Common myeloid progenitor, CD34-positive (primary cell): ENCODE data around the gene BCL11A.

Experiments used
- CTCF ChIA-PET: fragments of 350-600 bp; sonication (Branson Sonifier 250); formaldehyde crosslinking; loops from one replicate; lab custom pipeline; 2021; ENCODE audit warnings: antibody characterized with exemption; lab: Charles Lee
- POLR2A ChIA-PET: fragments of 350-600 bp; sonication (Branson Sonifier 250); formaldehyde crosslinking; loops from one replicate; lab custom pipeline; 2021; ENCODE audit warnings: antibody characterized with exemption; lab: Charles Lee
- DNase-seq, 3 donors: peaks; one replicate each; pipeline versions ENCODE4 v3.0.0 to v3.0.0-alpha.2; 2013
- H3K27ac ChIP-seq, 2 experiments: 1 replicate in 1 of 2; 2 replicates in 1 of 2; pipeline ENCODE4 v1.7.0; 2013; ENCODE audit warnings: inconsistent platforms in 2 of 2, low read length in 2 of 2, mild to moderate bottlenecking in 2 of 2, low read depth in 1 of 2, moderate library complexity in 1 of 2; ENCODE audit not compliant: severe bottlenecking in 2 of 2, insufficient read depth in 1 of 2, poor library complexity in 1 of 2
- H3K27me3 ChIP-seq, 5 experiments: replicated peaks in 2 of 5; 1 replicate in 3 of 5; 2 replicates in 2 of 5; pipeline versions ENCODE4 v1.6.1 to v1.7.0; 2013; ENCODE audit warnings: low read length in 4 of 5, mild to moderate bottlenecking in 2 of 5, moderate library complexity in 2 of 5, inconsistent platforms in 1 of 5; ENCODE audit not compliant: insufficient read depth in 5 of 5, control insufficient read depth in 4 of 5
- H3K36me3 ChIP-seq, 4 experiments: 1 replicate in 2 of 4; 2 replicates in 2 of 4; pipeline versions ENCODE4 v1.6.1 to v1.7.0; 2013; ENCODE audit warnings: low read length in 3 of 4, control low read depth in 1 of 4, mild to moderate bottlenecking in 1 of 4; ENCODE audit not compliant: control insufficient read depth in 4 of 4, insufficient read depth in 4 of 4
- H3K4me1 ChIP-seq, 4 experiments: 1 replicate in 3 of 4; 2 replicates in 1 of 4; pipeline versions ENCODE4 v1.6.1 to v1.7.1; 2013; ENCODE audit warnings: low read length in 3 of 4, mild to moderate bottlenecking in 3 of 4, control low read depth in 1 of 4, inconsistent platforms in 1 of 4, moderate library complexity in 1 of 4; ENCODE audit not compliant: control insufficient read depth in 4 of 4, insufficient read depth in 4 of 4; ENCODE audit errors: control extremely low read depth in 1 of 4
- H3K4me3 ChIP-seq, 7 experiments: 1 replicate in 4 of 7; 2 replicates in 3 of 7; pipeline versions ENCODE4 v1.5.1 to v1.7.0; 2013; ENCODE audit warnings: mild to moderate bottlenecking in 7 of 7, low read length in 6 of 7, moderate library complexity in 6 of 7, inconsistent platforms in 2 of 7, low read depth in 2 of 7, control low read depth in 1 of 7; ENCODE audit not compliant: insufficient read depth in 4 of 7, control insufficient read depth in 1 of 7; ENCODE audit errors: extremely low read depth in 1 of 7
- H3K9me3 ChIP-seq, 5 experiments: 1 replicate in 4 of 5; 2 replicates in 1 of 5; pipeline versions ENCODE4 v1.6.1 to v1.7.1; 2013; ENCODE audit warnings: low read length in 4 of 5, mild to moderate bottlenecking in 2 of 5, inconsistent platforms in 1 of 5, low read depth in 1 of 5, moderate library complexity in 1 of 5; ENCODE audit not compliant: control insufficient read depth in 4 of 5, insufficient read depth in 2 of 5; ENCODE audit errors: control extremely low read depth in 1 of 5
- WGBS: methylation state at CpG from one replicate; pipeline ENCODE4 v1.1.5; 2013; ENCODE audit not compliant: insufficient coverage; 5-methylcytosine and 5-hydroxymethylcytosine counted together

The BCL11A gene

DNA sequence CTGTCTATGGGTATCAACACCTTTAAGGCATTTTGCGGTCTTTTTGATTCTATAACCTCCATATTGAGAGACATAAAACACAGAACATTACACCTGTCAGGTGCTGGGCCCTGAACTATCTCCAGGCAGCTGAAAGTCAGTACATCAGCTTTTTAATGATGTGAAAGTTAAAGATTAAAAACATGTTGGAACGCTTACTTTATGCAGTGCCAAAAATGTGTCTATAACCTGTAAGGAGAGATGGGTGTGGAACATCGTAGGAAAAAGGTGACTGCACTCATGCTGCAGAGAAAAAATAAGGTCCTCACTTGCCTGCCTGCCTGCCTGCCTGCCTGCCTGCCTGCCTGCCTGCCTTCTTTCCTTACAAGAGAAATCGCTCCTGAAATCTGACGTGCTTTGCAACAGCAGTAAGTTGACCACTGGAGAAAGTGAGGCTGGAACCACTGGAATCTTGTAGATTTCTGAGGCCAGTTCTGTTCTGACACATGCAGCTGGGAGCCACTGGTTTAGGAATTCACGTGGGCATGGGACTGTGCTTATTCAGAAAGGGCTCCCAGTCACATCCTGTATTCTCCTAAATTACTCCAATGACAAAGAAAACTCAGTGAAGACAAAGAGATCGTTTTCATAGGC lies 34.1 kb downstream of the BCL11A start:
- Histone ChIP-seq H3K4me3 (no peak overlapping the region), H3K4me1 (peaks cover 12 to 35% (median 32%) of the 10 kb centered on the region in 4 experiments), H3K27ac (peak overlapping the region in 1 of 2 experiments; percentile 38), H3K36me3 (peaks cover 15 to 84% (median 34%) of the 10 kb centered on the region in 4 experiments), H3K9me3 (no peaks in the 10 kb centered on the region), H3K27me3 (no peaks in the 10 kb centered on the region)
- no peak for DNase-seq
- ChIA-PET CTCF (interaction anchor here (0.7 to 6.0 kb wide), 3 partner anchors 9 to 23 kb away, joined by 3 to 35 read pairs (median 4); no protein-coding TSS in a partner anchor), POLR2A (no interaction called here)
- WGBS, result 96% methylated on average over 7 of the region's 7 CpGs

- peaks cover 8 to 41% (median 35%) of the 10 kb centered on the region in 4 experiments for H3K4me1 ChIP-seq
These were observed 34.9 kb downstream of the BCL11A start for GRCh38 chr2:60518567-60518966.

GRCh38 chr2:60517446-60517845 lies 36.0 kb downstream of the BCL11A start:
- H3K4me3 ChIP-seq, result no peak overlapping the region
- ChIA-PET POLR2A (no interaction called here), CTCF (interaction anchor here (0.6 to 6.0 kb wide), 9 partner anchors 8 to 33 kb away, joined by 3 to 35 read pairs (median 4); no protein-coding TSS in a partner anchor)
- peaks cover 9 to 50% (median 36%) of the 10 kb centered on the region in 4 experiments for H3K4me1 ChIP-seq
- peaks cover 11 to 83% (median 40%) of the 10 kb centered on the region in 4 experiments for H3K36me3 ChIP-seq
- H3K9me3 ChIP-seq, result no peaks in the 10 kb centered on the region
- WGBS, result 100% methylated on average over 4 of the region's 4 CpGs
- no peaks in the 10 kb centered on the region for H3K27me3 ChIP-seq
- no peak for DNase-seq
- peak overlapping the region in 1 of 2 experiments; percentile 41 for H3K27ac ChIP-seq

More at GRCh38 chr2:60518567-60518966, 34.9 kb downstream of the BCL11A start:
- Histone ChIP-seq H3K36me3 (peaks cover 15 to 83% (median 38%) of the 10 kb centered on the region in 4 experiments), H3K9me3 (no peaks in the 10 kb centered on the region), H3K27ac (peak overlapping the region in 1 of 2 experiments; percentile 38), H3K4me3 (no peak overlapping the region), H3K27me3 (no peaks in the 10 kb centered on the region)
- no peak for DNase-seq
- WGBS, result 96% methylated on average over 7 of the region's 7 CpGs
- ChIA-PET POLR2A (no interaction called here), CTCF (interaction anchor here (0.7 to 6.0 kb wide), 3 partner anchors 10 to 24 kb away, joined by 3 to 35 read pairs (median 4); no protein-coding TSS in a partner anchor)

- CTCF ChIA-PET, result interaction anchor here (0.7 to 6.0 kb wide), 7 partner anchors 8 to 77 kb away, joined by 3 to 35 read pairs (median 4); no protein-coding TSS in a partner anchor
These were observed 36.6 kb downstream of the BCL11A start for GRCh38 chr2:60516826-60517225.

DNA sequence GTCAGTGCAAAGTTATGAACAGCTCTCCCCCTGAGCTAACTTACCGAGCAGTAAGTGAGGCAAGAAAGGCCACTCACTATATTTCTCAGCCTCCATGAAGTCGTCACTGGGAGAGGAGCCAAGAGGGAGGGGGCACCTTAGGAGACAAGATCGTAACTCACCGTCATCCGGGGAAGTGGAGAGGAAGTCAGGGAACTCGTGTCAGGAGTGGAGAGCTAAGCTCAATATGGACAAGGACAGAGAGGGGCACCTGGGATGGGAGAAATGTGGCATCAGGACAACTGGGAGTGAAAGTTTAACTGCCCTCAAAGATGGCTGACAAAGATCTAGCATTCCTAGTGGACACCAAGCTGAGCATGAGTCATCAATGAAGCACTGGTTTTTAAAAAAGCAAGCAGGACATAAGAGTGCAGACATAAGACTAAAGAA lies 37.1 kb downstream of the BCL11A start:
- ChIA-PET CTCF (interaction anchor here (0.7 to 6.0 kb wide), 8 partner anchors 7 to 77 kb away, joined by 3 to 35 read pairs (median 4); no protein-coding TSS in a partner anchor), POLR2A (interaction anchor here (0.6 to 1.3 kb wide), 3 partner anchors 9 to 38 kb away, joined by 3 read pairs; no protein-coding TSS in a partner anchor)
- Histone ChIP-seq H3K4me1 (peaks cover 12 to 55% (median 38%) of the 10 kb centered on the region in 4 experiments), H3K27ac (peak overlapping the region in 1 of 2 experiments; percentile 41), H3K36me3 (peaks cover 9 to 82% (median 40%) of the 10 kb centered on the region in 4 experiments), H3K27me3 (no peaks in the 10 kb centered on the region), H3K4me3 (peak overlapping the region in 1 of 7 experiments; percentile 25), H3K9me3 (no peaks in the 10 kb centered on the region)
- WGBS, result 28% methylated on average over 6 of the region's 6 CpGs
- peak in 2 of 3 donors; percentile 42 to 48 for DNase-seq

More at GRCh38 chr2:60516826-60517225, 36.6 kb downstream of the BCL11A start:
- H3K36me3 ChIP-seq, result peaks cover 9 to 83% (median 41%) of the 10 kb centered on the region in 4 experiments
- POLR2A ChIA-PET, result interaction anchor here (0.6 to 1.3 kb wide), 3 partner anchors 8 to 37 kb away, joined by 3 read pairs; no protein-coding TSS in a partner anchor
- 91% methylated on average over 2 of the region's 4 CpGs for WGBS
- no peaks in the 10 kb centered on the region for H3K9me3 ChIP-seq
- peaks cover 10 to 55% (median 38%) of the 10 kb centered on the region in 4 experiments for H3K4me1 ChIP-seq
- no peak for DNase-seq
- H3K27me3 ChIP-seq, result no peaks in the 10 kb centered on the region
- peak overlapping the region in 1 of 2 experiments; percentile 41 for H3K27ac ChIP-seq
- H3K4me3 ChIP-seq, result no peak overlapping the region

- DNase-seq, result peak; percentile 70 to 94 (median 92)
- ChIA-PET CTCF (interaction anchor here (0.8 to 6.0 kb wide), 7 partner anchors 13 to 34 kb away, joined by 3 to 35 read pairs (median 4); no protein-coding TSS in a partner anchor), POLR2A (interaction anchor here (1.2 to 1.3 kb wide), 2 partner anchors 9 to 21 kb away, joined by 3 read pairs; no protein-coding TSS in a partner anchor)
- 69% methylated on average over 7 of the region's 7 CpGs for WGBS
- H3K4me1 ChIP-seq, result peaks cover 12 to 56% (median 39%) of the 10 kb centered on the region in 4 experiments
- H3K36me3 ChIP-seq, result peaks cover 9 to 83% (median 40%) of the 10 kb centered on the region in 4 experiments
- H3K27ac ChIP-seq, result peak overlapping the region in 1 of 2 experiments; percentile 41
- no peaks in the 10 kb centered on the region for H3K27me3 ChIP-seq
- H3K4me3 ChIP-seq, result no peak overlapping the region
- no peaks in the 10 kb centered on the region for H3K9me3 ChIP-seq
These were observed 37.7 kb downstream of the BCL11A start for GRCh38 chr2:60515721-60516226.
